ENCODE results near the gene G6PC1. TPM values are rescaled to one million over a fixed set of nuclear protein-coding genes. Genes with fewer than 3 reads are reported as not detected.

The G6PC1 gene
- total and polyA plus RNA-seq, 2 of the 13 experiments (the other 11 are each of a cell fraction or from before 2014, with no cell fraction given): 1.7 to 37.9 TPM

DNA sequence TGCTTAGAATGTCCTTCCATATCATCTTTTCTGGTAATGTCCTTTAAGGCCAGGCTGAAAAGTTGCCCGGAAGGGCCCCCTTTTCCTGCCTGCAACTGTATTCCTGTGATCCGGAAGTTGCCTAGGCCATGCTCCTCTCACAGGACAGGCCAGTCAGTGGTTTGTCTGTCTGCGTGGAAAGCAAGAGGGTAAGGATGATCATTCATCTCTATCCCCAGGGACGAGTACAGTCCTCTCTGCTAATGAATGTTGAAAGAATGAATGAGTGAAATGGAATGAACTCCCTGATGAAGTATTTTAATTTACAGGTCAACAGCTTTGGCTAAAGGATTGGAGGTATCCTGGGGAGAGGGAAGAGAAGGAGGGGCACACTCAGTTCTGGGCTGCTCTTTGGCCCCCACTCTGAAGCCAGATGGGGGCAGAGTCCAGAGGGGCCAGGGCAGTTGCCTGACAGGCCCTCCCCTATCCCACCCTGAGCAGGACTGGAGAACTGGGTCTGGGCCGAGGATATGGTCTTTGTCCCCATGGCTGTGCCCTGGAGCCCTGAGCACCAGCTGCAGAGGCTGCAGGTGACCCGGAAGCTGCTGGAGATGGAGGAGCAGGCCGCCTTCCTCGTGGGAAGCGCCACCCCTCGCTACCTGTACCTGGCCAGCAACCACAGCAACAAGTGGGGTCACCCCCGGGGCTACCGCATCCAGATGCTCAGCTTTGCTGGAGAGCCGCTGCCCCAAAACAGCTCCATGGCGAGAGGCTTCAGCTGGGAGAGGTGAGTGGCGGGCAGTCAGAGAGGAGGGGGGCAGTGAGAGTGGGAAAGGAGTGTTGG is 46.4 kb upstream of the G6PC1 start (continued):
- TF ChIP-seq ZNF281 (CRISPR knock-in tag; IDR thresholded peaks at IDR 0.05; ENCODE audit: borderline replicate concordance) (no peak), ZNF503 (CRISPR knock-in tag; IDR thresholded peaks at IDR 0.05) (no peak; the same call in 1 of the 2 replicates), ZNF543 (CRISPR knock-in tag; IDR thresholded peaks at IDR 0.05) (0 out of 2 replicates have a peak, but pooled peaks have one; percentile 78), SRSF1 (optimal IDR thresholded peaks at IDR 0.05; ENCODE audit: low read depth, low read length) (no peak)

DNA sequence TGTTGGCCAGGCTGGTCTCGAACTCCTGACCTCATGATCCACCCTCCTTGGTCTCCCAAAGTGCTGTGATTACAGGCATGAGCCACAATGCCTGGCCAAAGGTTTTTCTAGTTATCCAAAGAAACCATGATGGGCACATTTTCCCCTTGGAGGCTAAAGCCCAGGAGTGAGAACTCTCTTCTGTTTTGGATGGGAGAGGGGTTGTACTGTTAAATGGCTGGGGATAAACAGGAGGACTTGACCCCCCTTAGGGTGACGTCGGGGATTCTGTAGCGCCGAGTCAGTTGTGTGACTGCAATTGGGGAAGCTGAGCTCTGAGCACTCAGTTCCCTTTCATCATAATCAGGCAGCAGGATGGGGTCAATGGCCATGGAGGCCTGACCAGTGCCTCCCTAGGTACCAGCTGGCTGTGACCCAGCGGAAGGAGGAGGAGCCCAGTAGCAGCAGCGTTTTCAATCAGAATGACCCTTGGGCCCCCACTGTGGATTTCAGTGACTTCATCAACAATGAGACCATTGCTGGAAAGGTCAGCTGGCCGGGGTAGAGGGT is 45.5 kb upstream of the G6PC1 start:
- WGBS (ENCODE audit: low lambda C conversion rate): 18% methylated on average over 8 of the region's 8 CpGs
- ChIA-PET CTCF (ENCODE audit: low intra/inter-chr PET ratio, low total read pairs) (interaction anchor here (1.0 kb wide), 1 partner anchor 82 kb away, joined by 3 read pairs; no protein-coding TSS in a partner anchor), POLR2A (interaction anchor here (0.9 to 4.1 kb wide), 9 partner anchors 9 to 143 kb away, joined by 3 to 36 read pairs (median 8); partner anchors contain the start of genes AOC2, PSME3 and RPL27)
- DNase-seq (ENCODE audit: low spot score) (peak; percentile 65), ATAC-seq (peak; percentile 60), FAIRE-seq (peak; percentile 80)
- Histone ChIP-seq H4K20me1 (ENCODE audit: insufficient read depth, low read length) (no peaks in the 10 kb centered on the region), H3K4me2 (ENCODE audit: low read depth, low read length) (peak overlapping the region; percentile 80), H3K4me3 (replicated peaks in 1 of 3; ENCODE audit: insufficient read depth in 1 of 3, low read depth in 2 of 3, low read length in 3 of 3) (peak overlapping the region; percentile 20 to 71 (median 27)), H3K27me3 (ENCODE audit: control insufficient read depth in 1 of 2, insufficient read depth in 2 of 2, low read length in 2 of 2) (no peaks in the 10 kb centered on the region), H3K9me3 (ENCODE audit: low read length) (no peaks in the 10 kb centered on the region), H3K4me1 (ENCODE audit: insufficient read depth, low read length) (peaks cover 68% of the 10 kb centered on the region), H3K9ac (ENCODE audit: insufficient read depth, low read depth, low read length) (peak overlapping the region; percentile 58), H3K27ac (ENCODE audit: extremely low read length, insufficient read depth, low read length) (peak overlapping the region; percentile 77), H3K36me3 (replicated peaks in 1 of 2; ENCODE audit: control insufficient read depth in 1 of 2, insufficient read depth in 2 of 2, low read length in 2 of 2) (no peaks in the 10 kb centered on the region; a peak in 1 of 5 replicates), H3K79me2 (ENCODE audit: insufficient read depth, low read length) (peaks cover 10% of the 10 kb centered on the region), H2AFZ (ENCODE audit: low read length) (no peak overlapping the region)
- in situ Hi-C loops (cut with HindIII; ENCODE audit: extremely low pct_ligation_motif_present, low pct_unique_long_range_greater_than_20kb) (no loop called here), intact Hi-C loops (cut with micrococcal nuclease; ENCODE audit: unreplicated experiment) (no loop called here)
- no TSS peak for BruUV-seq (replicated peaks)
- peak; percentile 22; the same call in 1 of the 2 replicates for TF ChIP-seq TRAFD1 (CRISPR knock-in tag; IDR thresholded peaks at IDR 0.05; ENCODE audit: borderline replicate concordance)
- peak; percentile 48; the same call in 1 of the 2 replicates for TF ChIP-seq ARNT2 (CRISPR knock-in tag; IDR thresholded peaks at IDR 0.05; ENCODE audit: low read depth)
- no peak for TF ChIP-seq NFYB (CRISPR knock-in tag; IDR thresholded peaks at IDR 0.05)
- TF ChIP-seq ZNF615 (CRISPR knock-in tag; IDR thresholded peaks at IDR 0.05; ENCODE audit: borderline replicate concordance): no peak
- no peak for TF ChIP-seq REXO4 (CRISPR knock-in tag; IDR thresholded peaks at IDR 0.05; ENCODE audit: borderline replicate concordance)
- TF ChIP-seq FOSL2 (CRISPR knock-in tag; IDR thresholded peaks at IDR 0.05): peak; percentile 48
- no peak for TF ChIP-seq BHLHE40 (IDR thresholded peaks at IDR 0.05; ENCODE audit: low read length)
- TF ChIP-seq XRCC5 (optimal IDR thresholded peaks at IDR 0.05; ENCODE audit: low read length): peak; percentile 71
- TF ChIP-seq KLF9 (CRISPR knock-in tag; IDR thresholded peaks at IDR 0.05; ENCODE audit: low read depth): no peak

Data from HepG2 (cell line).